Epithelial cell of esophagus (primary cell): ENCODE measurements around the gene SDC3.
"Not testable (repeated sequence)": the region's sequence is repeated elsewhere in the genome, so short reads cannot be mapped to it uniquely, and the experiment has no call there.

ENCODE experiments used
- DNase-seq: peaks from one replicate; pipeline ENCODE4 v3.0.0; 2010; ENCODE audit warnings: low read depth
- H3K4me3 ChIP-seq: 2 replicates; pipeline ENCODE4 v1.5.1; 2011; ENCODE audit warnings: mild to moderate bottlenecking, low read length, control low read depth
- TF ChIP-seq, protein P1 (sequence below): IDR thresholded peaks from 2 replicates; pipeline ENCODE4 v1.5.1; 2011; ENCODE audit warnings: low read depth, mild to moderate bottlenecking, low read length, control low read depth, inconsistent platforms; ENCODE audit not compliant: insufficient read depth; ENCODE audit errors: missing control alignments

SDC3 gene

DNA sequence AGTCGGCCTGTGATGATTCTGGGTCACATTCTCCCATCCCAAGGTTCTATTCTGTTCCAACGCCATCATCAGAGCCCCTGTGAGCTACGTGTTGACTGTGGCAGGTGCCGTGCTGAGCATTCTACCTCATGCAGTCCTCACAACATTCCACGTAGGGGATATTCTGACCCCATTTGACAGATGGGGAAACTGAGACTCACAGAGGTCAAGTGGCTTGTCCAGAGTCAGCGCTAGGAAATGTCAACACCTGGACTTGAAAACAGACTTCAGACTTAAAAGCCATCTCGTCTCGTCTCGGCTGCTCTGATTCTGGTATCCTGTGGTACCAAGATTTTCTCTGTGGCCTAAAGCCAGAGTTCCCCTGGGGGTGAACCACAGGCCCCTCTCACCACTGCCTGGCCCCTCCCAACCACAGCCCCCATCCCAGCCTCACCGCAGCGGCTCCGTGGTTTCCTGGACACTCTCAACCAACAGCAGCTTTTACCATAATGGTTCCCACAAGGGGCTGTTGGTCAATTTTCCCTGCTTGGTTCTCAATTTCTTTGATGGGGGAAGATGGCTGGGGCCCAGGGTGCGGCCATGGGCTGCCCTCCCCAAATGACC is 39.6 kb downstream of the SDC3 start:
- no peak overlapping the region for H3K4me3 ChIP-seq
- no peak for DNase-seq
- TF ChIP-seq, protein P1, sequence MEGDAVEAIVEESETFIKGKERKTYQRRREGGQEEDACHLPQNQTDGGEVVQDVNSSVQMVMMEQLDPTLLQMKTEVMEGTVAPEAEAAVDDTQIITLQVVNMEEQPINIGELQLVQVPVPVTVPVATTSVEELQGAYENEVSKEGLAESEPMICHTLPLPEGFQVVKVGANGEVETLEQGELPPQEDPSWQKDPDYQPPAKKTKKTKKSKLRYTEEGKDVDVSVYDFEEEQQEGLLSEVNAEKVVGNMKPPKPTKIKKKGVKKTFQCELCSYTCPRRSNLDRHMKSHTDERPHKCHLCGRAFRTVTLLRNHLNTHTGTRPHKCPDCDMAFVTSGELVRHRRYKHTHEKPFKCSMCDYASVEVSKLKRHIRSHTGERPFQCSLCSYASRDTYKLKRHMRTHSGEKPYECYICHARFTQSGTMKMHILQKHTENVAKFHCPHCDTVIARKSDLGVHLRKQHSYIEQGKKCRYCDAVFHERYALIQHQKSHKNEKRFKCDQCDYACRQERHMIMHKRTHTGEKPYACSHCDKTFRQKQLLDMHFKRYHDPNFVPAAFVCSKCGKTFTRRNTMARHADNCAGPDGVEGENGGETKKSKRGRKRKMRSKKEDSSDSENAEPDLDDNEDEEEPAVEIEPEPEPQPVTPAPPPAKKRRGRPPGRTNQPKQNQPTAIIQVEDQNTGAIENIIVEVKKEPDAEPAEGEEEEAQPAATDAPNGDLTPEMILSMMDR: no peak

DNA sequence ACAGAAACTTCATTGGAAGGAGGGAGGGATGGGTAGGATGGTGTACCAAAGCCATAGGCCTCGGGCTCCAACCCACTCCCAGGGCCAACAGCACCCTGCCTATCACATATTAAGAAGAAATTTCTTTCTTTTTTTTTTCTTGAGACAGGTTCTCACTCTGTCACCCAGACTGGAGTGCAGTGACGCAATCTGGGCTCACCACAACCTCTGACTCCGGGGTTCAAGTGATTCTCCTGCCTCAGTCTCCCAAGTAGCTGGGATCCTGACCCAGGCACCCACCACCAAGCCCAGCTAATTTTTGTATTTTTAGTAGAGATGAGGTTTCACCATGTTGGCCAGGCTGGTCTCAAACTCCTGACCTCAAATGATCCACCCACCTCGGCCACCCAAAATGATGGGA is 40.5 kb downstream of the SDC3 start:
- DNase-seq: not testable (repeated sequence)

DNA sequence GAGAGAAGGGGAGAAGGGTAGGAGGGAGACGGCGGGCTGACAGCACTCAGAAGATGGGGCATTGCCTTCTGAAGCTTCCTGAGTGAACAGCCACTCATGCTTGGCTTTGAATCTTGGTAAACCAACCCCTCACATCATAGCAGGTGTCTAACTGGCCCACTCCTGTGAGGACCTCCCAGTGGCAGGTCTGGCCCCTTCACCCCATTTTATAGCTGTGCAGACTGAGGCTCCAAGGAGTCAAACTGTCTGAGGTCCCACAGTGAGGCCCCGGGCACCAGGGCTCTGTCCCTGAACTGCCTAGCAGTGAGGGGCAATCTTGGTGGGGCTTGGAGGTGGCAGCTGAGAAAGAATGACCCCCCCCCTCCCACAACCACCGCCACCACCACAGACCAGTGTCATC is 41.0 kb downstream of the SDC3 start:
- H3K4me3 ChIP-seq: no peak overlapping the region
- TF ChIP-seq, protein P1: no peak
- no peak for DNase-seq

More for the DNA sequence above, 40.5 kb downstream of the SDC3 start:
- not testable (repeated sequence) for H3K4me3 ChIP-seq

DNA sequence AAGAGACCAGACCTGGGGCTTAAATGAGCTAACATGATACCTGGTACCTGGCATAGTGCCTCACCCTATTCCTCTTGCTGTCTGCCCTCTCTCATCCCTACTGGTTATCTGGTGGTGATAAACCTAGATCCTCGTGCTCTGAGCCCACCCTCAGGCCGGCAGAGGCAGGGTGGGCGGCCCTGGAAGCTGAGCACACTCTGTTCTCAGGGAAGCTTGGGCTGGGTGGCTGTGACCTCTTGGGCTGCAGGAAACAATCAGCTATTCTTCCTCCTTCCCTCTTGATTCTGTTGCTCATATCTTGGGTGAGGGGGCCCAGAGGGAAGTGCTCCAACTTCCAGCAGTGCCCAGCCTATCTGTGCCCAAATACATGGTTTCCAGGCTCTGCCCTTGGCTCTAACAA is 42.0 kb downstream of the SDC3 start:
- TF ChIP-seq, protein P1: no peak
- no peak overlapping the region for H3K4me3 ChIP-seq
- no peak for DNase-seq

DNA sequence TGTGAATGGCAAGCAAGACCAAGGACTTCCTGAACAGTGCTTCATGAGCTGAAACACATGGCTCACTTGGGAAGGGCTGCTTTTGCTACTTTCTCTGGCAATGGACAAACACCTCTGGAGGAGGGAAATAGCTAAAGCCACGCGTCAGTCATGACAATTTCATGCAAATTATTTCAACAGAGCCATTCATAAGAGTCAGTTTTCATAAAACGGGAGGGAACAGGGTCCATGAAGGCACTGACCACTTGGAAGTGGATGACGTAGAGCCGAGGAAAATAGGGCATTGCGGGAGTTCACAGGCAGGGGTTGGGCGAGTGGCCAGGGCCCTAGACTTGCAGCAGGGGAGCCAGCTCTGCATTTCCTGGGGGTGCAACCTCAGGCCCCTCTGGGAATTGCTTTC is 43.9 kb downstream of the SDC3 start:
- no peak for DNase-seq
- no peak overlapping the region for H3K4me3 ChIP-seq
- TF ChIP-seq, protein P1: no peak

DNA sequence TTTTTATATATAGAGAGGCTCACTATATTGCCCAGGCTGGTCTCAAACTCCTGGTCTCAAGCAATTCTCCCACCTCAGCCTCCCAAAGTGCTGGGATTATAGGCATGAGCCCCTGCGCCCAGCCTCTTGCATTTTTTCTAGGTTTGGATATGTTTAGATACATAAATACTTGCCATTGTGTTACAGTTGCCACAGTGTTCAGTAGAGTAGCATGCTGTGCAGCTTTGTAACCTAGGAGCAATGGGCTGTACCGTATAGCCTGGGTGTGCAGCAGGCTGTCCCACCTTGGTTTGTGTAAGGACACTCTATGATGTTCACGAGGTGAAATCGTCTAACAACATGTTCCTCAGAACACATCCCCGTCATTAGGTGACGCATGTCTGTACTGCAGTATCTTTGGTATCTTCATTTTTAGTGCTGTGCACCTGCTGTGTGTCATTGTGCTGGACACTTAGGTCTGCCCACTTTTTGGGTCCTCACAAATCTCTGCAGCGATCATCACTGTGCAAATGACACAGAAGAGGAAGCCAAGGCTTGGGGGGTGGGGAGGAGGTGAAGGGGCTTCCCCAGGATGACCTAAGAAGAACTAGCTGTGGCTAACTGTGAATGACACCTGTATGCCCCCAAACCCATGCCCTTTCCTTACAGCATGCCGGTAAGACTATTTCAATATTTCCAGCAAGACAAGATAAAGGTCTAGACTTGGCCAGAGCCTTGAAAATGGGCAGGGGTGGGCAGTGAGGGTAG is 44.5 kb downstream of the SDC3 start:
- TF ChIP-seq, protein P1: no peak
- no peak overlapping the region for H3K4me3 ChIP-seq

DNA sequence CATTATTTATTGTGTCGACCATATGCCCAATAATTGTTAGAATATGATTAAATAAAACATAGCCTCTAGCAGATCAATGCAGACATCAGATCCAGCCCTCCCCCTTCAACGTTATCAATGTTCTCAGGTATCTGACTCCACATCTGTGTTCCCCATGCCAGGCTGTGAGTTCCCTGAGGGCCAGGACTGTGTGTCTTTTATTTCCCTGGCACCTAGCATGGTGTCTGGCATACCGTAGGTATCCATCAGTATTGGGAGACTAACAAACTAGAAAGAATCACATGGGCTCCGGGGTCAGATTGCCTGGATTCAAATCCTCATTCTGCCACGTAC is 48.3 kb downstream of the SDC3 start:
- TF ChIP-seq, protein P1: no peak
- DNase-seq: no peak
- H3K4me3 ChIP-seq: no peak overlapping the region

More for the DNA sequence above, 44.5 kb downstream of the SDC3 start:
- DNase-seq: no peak
